8988T (cell line): Measurements from ENCODE around the gene ABCA6.
"Not testable (repeated sequence)": the region's sequence is repeated elsewhere in the genome, so short reads cannot be mapped to it uniquely, and the experiment has no call there.

Experiments used
- DNase-seq: peaks from one replicate; pipeline ENCODE4 v3.0.0; 2011

The ABCA6 gene

DNA sequence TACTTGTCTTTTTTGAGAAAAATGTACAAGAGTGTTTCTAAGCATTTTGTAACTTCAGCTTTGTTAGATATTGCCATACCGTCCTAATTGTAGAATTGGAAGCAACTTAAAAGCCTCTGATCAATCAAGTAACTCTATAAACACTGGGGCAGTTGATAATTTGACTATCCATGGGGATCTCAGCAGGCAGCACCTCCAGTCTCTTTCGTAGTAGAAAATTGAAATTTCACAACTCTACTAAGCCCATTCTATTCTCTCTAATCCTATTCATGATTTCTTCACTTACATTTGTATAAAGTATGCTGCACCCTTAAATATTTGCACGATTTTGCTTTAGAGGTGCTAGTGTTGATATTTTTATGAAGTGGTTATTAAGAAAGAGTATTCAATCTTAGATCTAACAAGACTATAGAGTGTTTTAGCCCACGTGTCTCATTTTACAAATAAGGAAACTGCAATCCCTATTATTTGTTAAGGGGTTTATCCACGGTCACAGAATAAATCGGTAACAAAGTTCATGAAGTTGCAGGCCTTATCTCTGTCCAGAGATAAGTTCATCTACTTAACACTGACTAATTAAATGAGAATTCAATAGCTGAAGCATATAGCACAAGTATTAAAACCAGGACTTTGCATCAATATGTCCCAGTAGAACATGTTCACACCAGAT lies 10.9 kb downstream of the ABCA6 start:
- no peak for DNase-seq

DNA sequence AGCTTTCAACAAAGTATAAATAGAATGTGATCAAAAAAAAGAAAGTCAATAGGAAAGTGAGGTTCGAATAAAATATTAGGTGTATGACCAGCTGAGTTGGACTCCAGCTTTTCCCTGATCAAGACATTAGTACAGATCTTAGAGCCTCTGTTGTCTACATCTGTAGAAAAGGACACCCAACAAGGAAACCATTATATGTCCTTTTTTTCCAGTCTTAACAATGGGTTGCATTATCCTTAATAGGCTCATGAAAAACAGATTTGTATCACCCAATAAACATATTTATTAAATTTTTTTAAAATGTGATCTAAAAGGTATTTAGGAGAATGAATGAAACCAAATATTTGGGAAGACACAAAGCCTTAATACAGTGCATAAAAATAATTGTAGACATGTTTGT lies 18.1 kb downstream of the ABCA6 start:
- no peak for DNase-seq

DNA sequence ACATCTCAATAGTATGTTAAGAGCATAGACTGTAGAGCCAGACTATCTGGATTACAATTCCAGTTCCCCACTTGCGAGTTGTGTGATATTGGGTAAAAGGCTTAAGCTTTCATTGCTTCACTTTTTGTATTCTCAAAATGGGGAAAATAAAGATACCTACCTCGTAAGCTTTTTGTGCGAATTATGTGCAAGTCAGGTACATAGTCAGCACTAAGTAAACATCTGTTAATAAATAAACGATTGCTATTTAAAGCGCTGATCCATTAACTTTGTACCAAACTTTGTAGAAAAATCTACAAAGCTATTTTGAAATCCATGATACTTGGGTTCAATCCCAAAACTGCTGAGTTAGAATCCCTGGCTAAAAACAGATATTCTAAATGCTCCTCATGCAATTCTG lies 19.6 kb downstream of the ABCA6 start:
- no peak for DNase-seq

DNA sequence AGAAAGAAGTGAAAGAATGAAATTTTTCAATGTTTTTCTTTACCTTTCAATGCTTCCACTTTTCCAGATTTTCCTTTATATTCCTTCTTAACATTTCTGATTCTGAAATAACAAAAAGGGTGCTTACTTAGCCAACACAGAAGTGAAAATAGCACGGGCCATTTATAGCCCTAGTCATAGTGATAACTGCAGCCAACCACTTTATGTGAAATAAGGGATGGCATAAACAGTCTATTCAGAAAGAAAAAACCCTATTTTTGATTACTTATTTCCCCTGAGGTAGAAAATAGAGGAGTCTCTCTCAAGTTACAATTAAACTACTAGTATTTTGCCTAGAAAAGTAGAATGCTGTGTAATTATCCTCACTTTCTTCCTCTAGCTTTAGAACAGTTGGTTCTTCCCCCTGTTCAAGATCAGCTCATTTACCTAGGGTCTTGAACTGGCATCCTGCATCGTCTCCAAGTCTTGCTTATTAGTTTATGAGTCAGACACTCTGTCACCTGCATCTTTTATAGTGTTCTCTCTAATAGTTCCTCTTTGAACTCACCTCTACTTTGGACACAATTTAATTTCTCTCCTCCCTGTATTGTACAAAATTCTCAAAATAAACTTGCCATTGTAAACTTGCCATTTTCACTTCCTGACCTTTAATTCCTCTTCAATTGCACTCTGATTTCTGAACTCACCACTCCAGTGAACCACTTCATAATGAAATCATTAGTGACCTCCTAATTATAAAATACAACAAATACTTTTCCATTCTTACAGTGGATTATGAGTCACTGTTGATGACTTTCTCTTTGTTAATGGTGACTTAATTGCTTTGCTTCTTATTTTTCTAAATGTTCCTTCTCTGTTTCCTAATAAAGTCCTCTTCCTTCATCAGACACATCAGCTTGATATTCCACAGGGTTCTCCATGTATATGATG lies 23.6 kb downstream of the ABCA6 start:
- DNase-seq, result no peak

DNA sequence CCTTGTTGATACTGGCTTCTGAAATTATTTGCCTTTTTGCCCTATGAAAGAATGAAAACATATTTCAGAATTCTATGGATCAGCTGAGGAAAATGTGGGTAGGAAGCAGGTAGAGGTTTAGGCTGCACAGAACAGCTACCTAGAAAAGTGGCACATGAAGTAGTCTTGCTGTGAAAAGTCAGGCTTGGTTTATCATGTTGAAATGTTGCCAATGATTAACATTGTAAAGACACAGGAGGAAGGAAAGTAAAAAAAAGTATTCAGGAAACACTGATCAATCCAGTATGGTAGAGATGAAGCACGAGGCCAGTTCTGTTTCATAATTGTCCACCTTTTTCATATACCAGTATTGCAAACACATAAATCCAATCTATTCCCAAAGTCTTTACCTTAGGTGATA lies 29.9 kb downstream of the ABCA6 start:
- DNase-seq, result no peak

DNA sequence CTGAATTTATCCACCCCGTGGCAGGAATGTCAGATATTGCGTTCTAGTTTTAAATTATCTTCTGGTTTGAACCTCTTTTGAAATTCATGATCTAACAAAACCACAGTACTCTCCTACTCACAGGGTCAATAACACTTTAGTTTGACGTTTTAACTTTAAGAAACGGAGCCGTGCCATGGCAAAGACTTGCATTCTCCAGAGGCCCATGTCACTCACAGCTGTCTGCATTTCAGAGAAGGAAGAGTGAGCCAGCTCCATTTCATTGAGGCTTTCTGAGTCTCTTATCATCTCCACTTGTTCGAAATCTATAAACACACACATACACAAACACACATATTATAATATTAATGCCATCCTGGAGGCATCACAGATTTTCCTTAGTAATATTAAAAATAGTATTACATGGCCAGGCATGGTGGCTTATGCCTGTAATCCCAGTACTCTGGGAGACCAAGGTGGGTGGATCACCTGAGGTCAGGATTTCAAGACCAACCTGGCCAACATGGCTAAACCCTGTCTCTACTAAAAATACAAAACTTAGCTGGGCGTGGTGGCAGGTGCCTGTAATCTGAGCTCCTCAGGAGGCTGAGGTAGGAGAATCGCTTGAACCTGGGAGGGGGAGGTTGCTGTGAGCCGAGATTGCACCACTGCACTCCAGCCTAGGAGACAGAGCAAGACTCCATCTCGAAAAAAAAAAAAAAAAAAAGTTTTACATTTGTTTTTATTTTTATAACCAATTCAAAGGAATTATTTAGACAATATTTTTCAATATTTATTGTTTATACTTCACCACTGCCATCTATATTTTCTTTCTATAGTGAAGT lies 35.6 kb downstream of the ABCA6 start:
- no peak for DNase-seq

DNA sequence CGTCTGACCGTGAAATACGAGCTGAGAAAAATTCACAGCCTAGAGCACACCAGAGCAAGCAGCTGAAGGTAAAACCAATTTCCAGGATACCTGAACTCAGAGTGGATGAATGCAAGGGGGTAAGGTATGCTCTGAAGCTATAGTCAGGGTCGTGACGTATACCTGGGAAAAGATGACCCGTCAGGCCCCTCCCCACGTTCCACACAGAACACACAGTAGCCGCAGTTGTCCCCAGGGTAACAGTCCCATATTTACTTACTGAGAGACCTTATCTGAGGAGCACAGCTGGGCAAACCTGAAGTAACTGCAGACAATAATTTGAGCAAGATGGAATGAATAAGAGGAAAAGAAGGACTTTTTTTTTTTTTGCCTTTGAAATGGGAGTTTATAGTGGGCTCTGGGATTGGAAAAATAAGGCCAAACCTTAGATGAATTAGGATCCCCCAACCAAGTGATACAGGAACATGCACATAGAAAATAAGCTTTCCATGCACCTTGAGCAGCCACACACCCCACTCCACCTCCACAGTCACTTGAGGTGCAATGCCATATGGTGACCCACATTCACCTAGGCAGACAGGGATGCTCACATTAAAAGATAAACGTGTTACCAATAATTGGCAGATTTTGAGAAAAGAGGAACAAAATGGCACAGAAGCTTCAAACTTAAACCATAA lies 38.0 kb downstream of the ABCA6 start:
- no peak for DNase-seq

DNA sequence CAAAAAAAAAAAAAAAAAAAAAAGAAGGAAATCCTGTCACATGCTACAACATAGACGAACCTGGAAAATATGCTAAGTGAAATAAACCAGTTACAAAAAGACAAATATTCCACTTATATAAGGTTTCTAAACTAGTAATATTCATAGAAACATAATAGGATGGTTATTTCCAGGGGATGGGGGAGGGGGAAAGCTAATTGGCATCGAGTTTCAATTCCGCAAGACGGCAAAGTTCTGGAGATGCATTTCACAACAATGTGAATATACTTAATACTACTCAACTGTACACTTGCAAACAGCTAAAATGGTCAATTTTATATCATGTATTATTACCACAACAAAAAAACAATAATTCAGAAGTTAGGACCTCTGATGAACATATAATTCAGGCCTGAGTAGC lies 43.1 kb downstream of the ABCA6 start:
- DNase-seq, result no peak

DNA sequence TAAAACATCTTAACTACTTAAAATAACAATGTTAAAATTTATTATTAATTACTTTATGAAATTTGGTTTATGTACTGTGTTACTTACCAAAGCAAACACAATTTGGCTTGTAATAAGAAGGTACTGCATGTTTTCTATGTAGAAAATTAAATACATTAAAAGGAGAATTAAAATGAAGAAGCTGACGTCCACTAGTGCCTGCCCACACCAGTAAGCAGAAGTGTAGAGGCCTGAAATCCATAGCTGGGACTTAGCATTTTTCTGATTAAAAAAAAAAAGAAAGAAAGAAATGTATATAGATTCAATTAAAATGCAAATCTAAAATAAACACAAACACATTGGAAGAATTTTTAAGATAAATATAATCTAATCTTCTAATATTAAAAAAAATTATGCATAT lies 45.2 kb downstream of the ABCA6 start:
- DNase-seq, result no peak

DNA sequence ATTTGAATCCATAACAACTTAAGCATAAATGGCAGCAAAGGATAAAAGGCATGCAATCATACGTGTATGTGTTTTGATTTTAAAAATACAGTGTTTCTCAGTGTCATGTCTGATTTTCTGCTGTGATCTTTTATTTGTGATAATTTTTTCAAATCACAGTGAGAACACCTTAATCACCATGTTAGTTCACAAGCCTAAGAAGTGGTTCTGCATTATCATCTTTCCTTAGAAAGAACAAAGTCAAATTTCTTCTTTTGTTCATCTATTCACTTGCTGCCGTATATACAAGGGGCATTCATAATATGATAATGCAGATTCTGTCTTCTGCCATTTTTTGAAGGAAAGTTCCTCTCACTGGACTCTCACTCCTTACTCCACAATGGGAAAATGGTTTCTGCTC lies 47.7 kb downstream of the ABCA6 start:
- DNase-seq, result no peak

DNA sequence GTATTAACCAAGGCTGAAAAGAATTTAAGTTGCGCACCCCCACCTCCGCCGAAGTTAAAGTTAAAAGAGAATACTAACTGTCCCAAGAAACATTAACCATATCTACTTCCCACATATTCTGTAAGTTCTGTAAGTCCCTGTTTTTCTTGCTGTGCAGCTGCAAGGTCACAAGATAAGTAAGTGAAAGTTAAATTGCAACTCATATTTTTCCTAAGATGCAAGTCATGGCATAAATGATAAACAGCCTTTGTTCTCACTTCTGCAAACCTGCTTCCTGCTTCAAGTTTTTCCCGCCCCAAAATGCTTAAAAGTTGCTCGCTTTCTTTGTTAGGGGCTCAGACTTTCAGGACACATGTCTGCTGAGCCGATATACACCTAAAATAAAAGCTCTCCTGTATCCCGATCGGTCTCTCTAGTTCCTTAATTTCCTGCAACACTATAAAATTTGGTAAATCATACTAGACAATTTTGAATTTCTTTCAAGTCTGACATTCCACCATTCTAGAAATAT lies 48.4 kb downstream of the ABCA6 start:
- no peak for DNase-seq

DNA sequence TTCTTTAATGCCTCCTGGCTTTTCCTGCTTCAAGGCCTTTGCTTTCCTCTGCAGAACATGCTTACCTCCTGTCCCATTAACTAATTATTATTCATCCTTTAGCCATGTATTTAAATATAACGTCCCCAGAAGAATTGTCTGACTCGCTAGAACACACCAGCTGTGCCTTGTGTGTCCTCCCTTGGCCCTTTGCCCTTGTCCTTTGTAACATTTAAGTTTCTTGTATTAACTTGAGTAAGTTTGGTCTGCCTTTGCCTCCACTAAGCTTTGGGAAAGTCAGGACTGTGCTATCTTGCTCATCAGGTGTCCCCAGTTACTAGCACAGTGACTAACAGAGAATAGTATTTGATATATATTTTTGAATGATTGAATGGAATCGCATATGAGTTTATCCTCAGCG lies 51.3 kb downstream of the ABCA6 start:
- no peak for DNase-seq

DNA sequence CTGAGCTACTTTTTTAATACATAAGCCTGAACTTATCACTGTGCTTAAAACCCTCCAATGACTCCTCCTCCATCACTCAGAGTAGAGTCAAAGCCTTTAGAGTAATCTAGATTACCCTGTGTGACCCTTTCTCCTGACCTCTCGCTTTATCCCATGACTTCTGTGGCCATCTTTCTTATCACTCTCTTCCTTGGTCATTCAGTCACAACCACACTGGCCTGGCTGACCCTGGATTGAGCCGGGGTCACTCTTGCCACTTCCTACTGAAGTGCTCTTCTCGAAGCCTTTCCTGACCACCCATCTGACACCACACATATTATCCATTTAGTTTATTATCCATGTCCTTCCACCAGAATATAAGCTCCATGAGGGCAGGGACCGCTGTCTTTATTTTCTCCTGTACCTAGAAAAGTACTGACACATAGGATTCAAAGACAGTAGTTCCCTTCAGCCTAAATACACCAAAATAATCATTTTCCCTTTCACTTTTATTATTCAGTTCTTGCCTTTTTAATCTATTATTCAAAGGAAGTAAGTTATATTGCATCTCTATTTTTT lies 53.0 kb downstream of the ABCA6 start:
- DNase-seq, result no peak

DNA sequence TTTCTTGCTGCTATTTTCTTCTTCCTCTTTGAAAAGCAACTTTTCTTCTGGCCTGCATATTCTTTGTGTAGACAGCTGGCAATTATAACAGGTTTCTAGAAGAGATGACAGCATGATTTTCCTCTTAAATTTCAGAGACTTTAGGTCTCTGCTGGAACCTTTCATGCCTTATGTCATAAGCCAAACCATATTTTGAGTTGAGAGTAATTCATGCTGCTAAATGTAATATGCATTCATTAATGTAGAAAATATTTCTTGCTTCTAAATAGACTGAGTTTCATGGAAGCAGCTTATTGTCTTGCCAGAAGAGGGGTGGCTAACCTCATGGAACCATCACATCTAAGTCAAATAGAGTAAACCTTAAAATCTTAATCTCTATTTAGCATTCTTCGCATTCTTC lies 55.1 kb downstream of the ABCA6 start:
- DNase-seq, result no peak

DNA sequence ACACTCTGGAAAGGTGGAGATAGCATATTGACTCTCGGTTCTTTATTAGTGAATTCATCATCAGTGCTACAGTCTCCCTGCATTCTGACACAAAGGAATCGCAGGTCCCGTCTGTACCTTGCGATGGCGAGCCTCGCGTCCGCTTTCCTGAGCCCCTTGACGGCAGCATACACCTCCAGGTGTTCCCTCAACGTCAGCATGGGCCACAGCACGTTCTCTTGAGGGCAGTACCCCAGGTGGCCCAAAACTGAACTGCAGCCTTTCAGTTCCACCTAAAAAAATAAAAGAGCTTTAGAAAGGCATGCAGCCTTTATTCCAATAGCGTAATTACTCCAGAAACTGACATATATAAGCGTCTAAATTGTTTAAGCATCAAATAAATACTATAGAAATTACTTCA lies 56.8 kb downstream of the ABCA6 start:
- DNase-seq, result no peak

DNA sequence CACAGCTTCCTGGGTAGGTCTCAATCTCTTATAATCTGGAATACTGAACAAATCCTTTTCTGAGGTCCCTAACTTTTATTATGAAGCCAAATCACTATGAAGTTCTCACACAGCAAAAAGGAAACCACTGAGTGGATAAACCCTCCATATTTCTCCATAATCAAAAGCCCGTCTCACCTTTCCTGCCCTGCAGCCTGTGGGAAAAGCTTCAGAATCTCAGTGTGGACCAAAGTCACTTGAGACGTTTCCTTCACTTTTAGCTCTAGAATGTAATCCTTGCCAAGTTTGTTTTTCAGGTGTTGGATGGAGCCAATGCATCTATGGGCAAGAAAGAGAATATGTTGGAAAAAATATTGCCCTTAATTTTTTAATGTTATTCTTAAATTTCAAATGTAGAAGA lies 59.0 kb downstream of the ABCA6 start:
- DNase-seq, result no peak

DNA sequence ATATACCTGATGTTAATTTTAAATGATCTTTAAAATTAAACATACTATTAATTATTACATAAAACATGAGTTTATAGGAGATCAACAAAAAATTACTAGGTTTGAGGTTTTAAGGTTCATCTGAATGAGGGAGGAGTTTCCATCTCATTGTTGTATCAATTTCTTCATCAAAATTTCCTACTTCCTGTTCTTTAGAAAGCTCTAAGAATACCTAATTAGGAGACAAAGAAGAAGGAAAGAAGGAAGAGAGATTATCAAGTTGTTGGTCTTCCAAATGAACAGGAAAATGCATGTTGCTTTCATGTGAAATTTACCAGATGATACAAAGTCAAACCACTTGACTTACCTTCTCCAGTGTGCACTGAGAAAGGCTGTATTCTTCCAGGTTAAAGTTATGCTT lies 62.8 kb downstream of the ABCA6 start:
- no peak for DNase-seq

DNA sequence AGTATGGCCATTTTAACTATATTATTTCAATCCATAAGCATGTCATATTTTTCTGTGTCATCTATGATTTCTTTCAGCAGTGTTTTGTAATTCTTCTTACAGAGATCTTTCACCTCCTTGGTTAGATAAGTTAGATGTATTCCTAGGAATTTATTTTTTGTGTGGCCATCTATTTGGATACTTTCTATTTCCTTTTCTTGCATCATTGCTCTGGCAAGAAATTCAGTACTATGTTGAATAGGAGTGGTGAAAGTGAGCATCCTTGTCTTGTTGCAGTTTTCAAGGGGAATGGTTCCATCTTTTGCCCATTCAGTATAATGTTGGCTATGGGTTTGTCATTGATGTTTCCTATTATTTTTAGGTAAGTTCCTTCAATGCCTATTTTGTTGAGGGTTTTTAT lies 65.9 kb downstream of the ABCA6 start:
- no peak for DNase-seq

DNA sequence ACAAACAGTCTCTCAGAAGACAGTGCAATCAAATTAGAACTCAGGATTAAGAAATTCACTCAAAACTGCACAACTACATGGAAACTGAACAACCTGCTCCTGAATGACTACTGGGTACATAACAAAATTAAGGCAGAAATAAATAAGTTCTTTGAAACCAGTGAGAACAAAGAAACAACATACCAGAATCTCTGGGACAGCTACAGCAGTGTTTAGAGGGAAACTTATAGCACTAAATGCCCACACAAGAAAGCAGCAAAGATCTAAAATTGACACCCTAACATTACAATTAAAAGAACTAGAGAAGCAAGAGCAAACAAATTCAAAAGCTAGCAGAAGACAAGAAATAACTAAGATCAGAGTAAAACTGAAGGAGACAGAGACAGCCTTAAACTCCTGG lies 68.3 kb downstream of the ABCA6 start:
- DNase-seq, result not testable (repeated sequence)

DNA sequence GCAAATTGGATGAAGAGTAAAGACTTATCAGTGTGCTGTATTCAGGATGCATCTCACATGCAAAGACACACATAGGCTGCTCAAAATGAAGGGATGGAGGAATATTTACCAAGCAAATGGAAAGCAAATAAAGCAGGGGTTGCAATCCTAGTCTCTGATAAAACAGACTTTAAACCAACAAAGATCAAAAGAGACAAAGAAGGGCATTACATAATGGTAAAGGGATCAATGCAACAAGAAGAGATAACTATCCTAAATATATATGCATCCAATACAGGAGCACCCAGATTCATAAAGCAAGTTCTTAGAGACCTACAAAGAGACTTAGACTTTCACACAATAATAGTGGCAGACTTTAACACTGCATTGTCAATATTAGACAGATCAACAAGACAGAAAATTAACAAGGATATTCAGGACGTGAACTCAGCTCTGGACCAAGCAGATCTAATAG lies 68.9 kb downstream of the ABCA6 start:
- not testable (repeated sequence) for DNase-seq

DNA sequence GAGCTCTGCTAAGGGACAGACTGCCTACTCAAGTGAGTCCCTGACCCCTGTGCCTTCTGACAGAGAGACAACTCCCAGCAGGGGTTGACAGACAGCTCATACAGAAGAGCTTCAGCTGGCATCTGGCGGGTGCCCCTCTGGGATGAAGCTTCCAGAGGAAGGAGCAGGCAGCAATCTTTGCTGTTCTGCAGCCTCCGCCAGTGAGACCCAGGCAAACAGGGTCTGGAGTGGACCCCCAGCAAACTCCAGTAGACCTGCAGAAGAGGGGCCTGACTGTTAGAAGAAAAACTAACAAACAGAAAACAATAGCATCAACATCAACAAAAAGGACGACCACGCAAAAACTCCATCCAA lies 70.5 kb downstream of the ABCA6 start:
- DNase-seq, result not testable (repeated sequence)
